ENCODE results near the gene MAGI3. TPM values are rescaled to one million over a fixed set of nuclear protein-coding genes. Genes with fewer than 3 reads are reported as not detected.

The MAGI3 gene
- total RNA-seq, 4 donors from 2014 or later = 14.4 to 28.2 (median 24.4) TPM

DNA sequence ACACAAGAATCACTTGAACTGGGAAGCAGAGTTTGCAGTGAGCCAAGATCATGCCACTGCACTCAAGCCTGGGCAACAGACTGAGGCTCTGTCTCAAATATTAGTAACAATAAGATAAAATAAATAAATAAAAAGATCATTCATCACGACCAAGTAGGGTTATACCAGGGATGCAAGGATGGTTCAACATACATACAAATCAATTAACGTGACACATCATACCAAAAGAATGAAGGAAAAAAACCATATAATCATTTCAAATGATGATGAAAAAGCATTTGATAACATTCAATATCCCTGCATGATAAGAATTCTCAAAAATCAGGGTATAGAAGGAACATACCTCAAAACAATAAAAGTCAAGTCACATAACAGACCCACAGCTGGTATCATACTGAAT, 330.7 kb downstream of the MAGI3 start:
- Histone ChIP-seq H3K27me3 (no peaks in the 10 kb centered on the region), H3K4me3 (no peak overlapping the region), H3K9me3 (peaks cover 0 to 12% (median 0%) of the 10 kb centered on the region in 3 donors), H3K36me3 (peaks cover 0 to 54% (median 0%) of the 10 kb centered on the region in 3 donors), H3K4me1 (no peaks in the 10 kb centered on the region), H3K27ac (no peak overlapping the region)
- WGBS, 2 donors = 88 to 92% methylated on average over 2 of the region's 2 CpGs
- no peak for DNase-seq
- no peak for TF ChIP-seq POLR2A (IDR thresholded peaks at IDR 0.05)
- TF ChIP-seq, protein P1, sequence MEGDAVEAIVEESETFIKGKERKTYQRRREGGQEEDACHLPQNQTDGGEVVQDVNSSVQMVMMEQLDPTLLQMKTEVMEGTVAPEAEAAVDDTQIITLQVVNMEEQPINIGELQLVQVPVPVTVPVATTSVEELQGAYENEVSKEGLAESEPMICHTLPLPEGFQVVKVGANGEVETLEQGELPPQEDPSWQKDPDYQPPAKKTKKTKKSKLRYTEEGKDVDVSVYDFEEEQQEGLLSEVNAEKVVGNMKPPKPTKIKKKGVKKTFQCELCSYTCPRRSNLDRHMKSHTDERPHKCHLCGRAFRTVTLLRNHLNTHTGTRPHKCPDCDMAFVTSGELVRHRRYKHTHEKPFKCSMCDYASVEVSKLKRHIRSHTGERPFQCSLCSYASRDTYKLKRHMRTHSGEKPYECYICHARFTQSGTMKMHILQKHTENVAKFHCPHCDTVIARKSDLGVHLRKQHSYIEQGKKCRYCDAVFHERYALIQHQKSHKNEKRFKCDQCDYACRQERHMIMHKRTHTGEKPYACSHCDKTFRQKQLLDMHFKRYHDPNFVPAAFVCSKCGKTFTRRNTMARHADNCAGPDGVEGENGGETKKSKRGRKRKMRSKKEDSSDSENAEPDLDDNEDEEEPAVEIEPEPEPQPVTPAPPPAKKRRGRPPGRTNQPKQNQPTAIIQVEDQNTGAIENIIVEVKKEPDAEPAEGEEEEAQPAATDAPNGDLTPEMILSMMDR (IDR thresholded peaks at IDR 0.05) = no peak
- intact Hi-C loops (cut with DNase I) = no loop called here

DNA sequence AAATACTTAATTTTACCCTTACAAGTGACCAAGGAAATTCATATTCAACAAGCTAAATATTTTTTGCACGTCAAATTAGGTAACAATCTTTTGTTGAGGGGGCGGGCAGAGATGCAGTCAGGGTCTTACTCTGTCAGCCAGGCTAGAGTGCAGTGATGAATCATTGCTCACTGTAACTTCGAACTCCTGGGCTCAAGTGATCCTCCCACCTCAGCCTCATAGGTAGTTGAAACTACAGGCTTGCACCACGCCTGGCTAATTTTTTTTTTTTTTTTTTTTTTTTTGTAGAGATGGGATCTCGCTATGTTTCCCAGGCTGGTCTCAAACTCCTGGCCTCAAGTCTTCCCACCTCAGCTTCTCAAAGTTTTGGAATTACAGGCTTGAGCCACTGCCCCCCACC, 342.5 kb downstream of the MAGI3 start:
- Histone ChIP-seq H3K36me3 (peaks cover 0 to 34% (median 0%) of the 10 kb centered on the region in 3 donors), H3K9me3 (no peaks in the 10 kb centered on the region), H3K27me3 (no peaks in the 10 kb centered on the region), H3K4me1 (no peaks in the 10 kb centered on the region), H3K27ac (no peak overlapping the region), H3K4me3 (no peak overlapping the region)
- intact Hi-C loops (cut with DNase I) = no loop called here
- DNase-seq = no peak
- TF ChIP-seq, protein P1 (IDR thresholded peaks at IDR 0.05) = no peak
- TF ChIP-seq POLR2A (IDR thresholded peaks at IDR 0.05) = no peak
- WGBS, 2 donors = 79 to 84% methylated on average over 5 of the region's 5 CpGs

DNA sequence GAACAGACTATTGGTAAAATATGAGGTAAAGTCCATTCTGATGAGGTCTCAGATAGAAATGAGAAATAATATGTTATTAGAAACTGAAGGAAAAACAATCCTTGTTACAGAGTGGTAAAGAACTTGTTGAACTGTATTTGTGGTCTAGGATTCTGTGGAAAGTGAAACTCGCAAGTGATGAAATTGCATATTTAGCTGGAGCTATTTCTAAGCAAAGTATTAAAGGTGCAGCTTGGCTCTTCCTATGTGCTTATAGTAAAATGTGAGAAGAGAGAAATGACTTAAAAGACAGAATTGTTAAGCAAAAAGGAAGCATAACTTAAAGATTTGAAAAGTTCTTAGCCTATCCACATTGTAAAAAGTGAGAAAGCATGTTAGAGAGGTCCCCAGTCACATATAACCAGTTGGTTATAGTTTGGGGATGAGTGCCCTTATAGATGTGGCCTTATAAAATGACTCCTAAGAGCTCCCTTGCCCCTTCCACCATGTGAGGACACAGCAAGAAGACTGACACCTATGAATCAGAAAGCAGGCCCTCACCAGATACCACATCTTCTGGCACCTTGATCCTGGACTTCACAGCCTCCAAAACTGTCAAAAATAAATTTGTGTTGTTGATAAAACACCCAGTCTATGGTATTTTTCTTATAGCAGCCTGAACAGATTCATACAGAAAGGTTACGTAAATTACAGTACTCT, 344.2 kb downstream of the MAGI3 start:
- WGBS, 2 donors = 93 to 100% methylated on average over 2 of the region's 2 CpGs
- Histone ChIP-seq H3K27ac (no peak overlapping the region), H3K4me1 (no peaks in the 10 kb centered on the region), H3K36me3 (peaks cover 0 to 38% (median 0%) of the 10 kb centered on the region in 3 donors), H3K4me3 (no peak overlapping the region), H3K27me3 (no peaks in the 10 kb centered on the region), H3K9me3 (no peaks in the 10 kb centered on the region)
- TF ChIP-seq, protein P1 (IDR thresholded peaks at IDR 0.05) = no peak
- TF ChIP-seq POLR2A (IDR thresholded peaks at IDR 0.05) = no peak
- intact Hi-C loops (cut with DNase I) = no loop called here
- no peak for DNase-seq

Small RNA genes lying within 50 kb of the gene (small RNA-seq; reads per million reads assigned to genes)
- 0 reads per million in 4 donors for gene MTND5P20
